CD14-positive monocyte (primary cell): ENCODE data around the gene TMEM200B. TPM values are rescaled to one million over a fixed set of nuclear protein-coding genes. Genes with fewer than 3 reads are reported as not detected.

Experiments used
- DNase-seq, 3 donors: peaks; one replicate each; pipeline ENCODE4 v3.0.0-alpha.2; 2011 to 2022
- H2AFZ ChIP-seq: 2 replicates; pipeline ENCODE4 v1.6.0; 2012; ENCODE audit warnings: mild to moderate bottlenecking, low read depth, low read length, inconsistent platforms; ENCODE audit not compliant: insufficient read depth, poor library complexity, severe bottlenecking
- H3K27ac ChIP-seq, 2 donors: 1 replicate in 1 of 2; 2 replicates in 1 of 2; pipeline ENCODE4 v1.5.1; 2012 to 2013; ENCODE audit warnings: low read length in 2 of 2, control low read depth in 1 of 2, inconsistent platforms in 1 of 2, low read depth in 1 of 2, mild to moderate bottlenecking in 1 of 2
- H3K27me3 ChIP-seq, 2 donors: one replicate each; pipeline versions ENCODE4 v1.6.0 to v1.6.1; 2011 to 2013; ENCODE audit warnings: low read length in 2 of 2; ENCODE audit not compliant: control insufficient read depth in 2 of 2, insufficient read depth in 2 of 2
- H3K36me3 ChIP-seq, 2 donors: replicated peaks in 1 of 2; 1 replicate in 1 of 2; 2 replicates in 1 of 2; pipeline versions ENCODE4 v1.5.1 to v1.6.1; 2012 to 2013; ENCODE audit warnings: low read length in 2 of 2, control low read depth in 1 of 2, inconsistent platforms in 1 of 2, mild to moderate bottlenecking in 1 of 2; ENCODE audit not compliant: insufficient read depth in 2 of 2, control insufficient read depth in 1 of 2
- H3K4me1 ChIP-seq, 2 donors: 1 replicate in 1 of 2; 2 replicates in 1 of 2; pipeline versions ENCODE4 v1.5.1 to v1.6.1; 2012 to 2013; ENCODE audit warnings: low read length in 2 of 2, control low read depth in 1 of 2, inconsistent platforms in 1 of 2, mild to moderate bottlenecking in 1 of 2, moderate library complexity in 1 of 2; ENCODE audit not compliant: insufficient read depth in 2 of 2, control insufficient read depth in 1 of 2
- H3K4me2 ChIP-seq: replicated peaks from 2 replicates; pipeline ENCODE3; 2012; ENCODE audit warnings: low read length, moderate library complexity, mild to moderate bottlenecking; ENCODE audit not compliant: poor library complexity, severe bottlenecking; ENCODE audit errors: extremely low read depth
- H3K4me3 ChIP-seq, 3 experiments: fragments of 200-600 bp in 1 of 3; sonication (generic) in 1 of 3; replicated peaks in 1 of 3; 1 replicate in 2 of 3; 2 replicates in 1 of 3; pipeline ENCODE4 v1.5.1; 2011 to 2013; ENCODE audit warnings: low read length in 3 of 3, mild to moderate bottlenecking in 3 of 3, control low read depth in 2 of 3, low read depth in 2 of 3, inconsistent platforms in 1 of 3, moderate library complexity in 1 of 3
- H3K79me2 ChIP-seq: 2 replicates; pipeline ENCODE4 v1.6.0; 2012; ENCODE audit warnings: mild to moderate bottlenecking, control low read depth, inconsistent platforms, low read length, moderate library complexity; ENCODE audit not compliant: insufficient read depth
- H3K9ac ChIP-seq: 2 replicates; pipeline ENCODE4 v1.6.0; 2017; ENCODE audit warnings: low read length, mild to moderate bottlenecking; ENCODE audit not compliant: insufficient read depth, poor library complexity, severe bottlenecking
- H3K9me3 ChIP-seq, 2 donors: replicated peaks in 1 of 2; 1 replicate in 1 of 2; 2 replicates in 1 of 2; pipeline versions ENCODE4 v1.5.1 to v1.6.1; 2012 to 2013; ENCODE audit warnings: low read length in 2 of 2, control low read depth in 1 of 2; ENCODE audit not compliant: control insufficient read depth in 1 of 2, insufficient read depth in 1 of 2
- H4K20me1 ChIP-seq: 2 replicates; pipeline ENCODE4 v1.6.0; 2012; ENCODE audit warnings: mild to moderate bottlenecking, low read length, control low read depth, moderate library complexity; ENCODE audit not compliant: insufficient read depth
- H3K27ac Mint-ChIP-seq, 7 donors: one replicate each; pipeline ENCODE4 v1.8.0; 2020; ENCODE audit warnings: mild to moderate bottlenecking in 7 of 7, mixed read lengths in 7 of 7, moderate library complexity in 6 of 7, inconsistent platforms in 2 of 7
- H3K27me3 Mint-ChIP-seq, 3 donors: one replicate each; pipeline ENCODE4 v1.8.0; 2021 to 2022; ENCODE audit warnings: low read depth in 3 of 3, mild to moderate bottlenecking in 3 of 3, mixed read lengths in 3 of 3, moderate library complexity in 3 of 3, inconsistent platforms in 1 of 3
- H3K36me3 Mint-ChIP-seq, 2 donors: one replicate each; pipeline ENCODE4 v1.8.0; 2020; ENCODE audit warnings: mixed read lengths in 2 of 2, inconsistent platforms in 1 of 2, mild to moderate bottlenecking in 1 of 2
- H3K4me1 Mint-ChIP-seq: one replicate; pipeline ENCODE4 v1.8.0; 2020; ENCODE audit warnings: mild to moderate bottlenecking, mixed read lengths
- H3K4me3 Mint-ChIP-seq, 2 donors: one replicate each; pipeline ENCODE4 v1.8.0; 2020; ENCODE audit warnings: mild to moderate bottlenecking in 2 of 2, mixed read lengths in 2 of 2, moderate library complexity in 1 of 2
- H3K9me3 Mint-ChIP-seq, 7 donors: one replicate each; pipeline ENCODE4 v1.8.0; 2020 to 2022; ENCODE audit warnings: mixed read lengths in 7 of 7, mild to moderate bottlenecking in 6 of 7, moderate library complexity in 6 of 7, inconsistent platforms in 2 of 7
- WGBS: methylation state at CpG from one replicate; pipeline ENCODE4 v1.1.5; 2013; ENCODE audit warnings: missing lambda C conversion rate; ENCODE audit not compliant: insufficient coverage; 5-methylcytosine and 5-hydroxymethylcytosine counted together
- intact Hi-C, 2 donors: fragments of 100-400 bp; cut with micrococcal nuclease; formaldehyde crosslinking; loops; one replicate each; pipeline versions ENCODE4 v1.15.0 to v1.15.1; 2023
- polyA plus RNA-seq, 3 donors: library from polyadenylated mRNA; depleted of rRNA in 1 of 3; unstranded in 2 of 3; stranded (reverse) in 1 of 3; fragments of 300-500 nt in 2 of 3; fragments of >200 nt in 1 of 3; fragmentation: Illumina TruSeq in 2 of 3; gene quantifications; 1 replicate in 2 of 3; 2 replicates in 1 of 3; pipeline ENCODE4 v1.2.3, GENCODE V29; 2012 to 2021
- TF ChIP-seq, protein P1 (sequence below): fragments of 200-600 bp; IDR thresholded peaks from one replicate; pipeline ENCODE4 v1.8.0; 2022; ENCODE audit warnings: antibody characterized with exemption, mild to moderate bottlenecking

The TMEM200B gene
- polyA plus RNA-seq, 3 donors, result not detected

DNA sequence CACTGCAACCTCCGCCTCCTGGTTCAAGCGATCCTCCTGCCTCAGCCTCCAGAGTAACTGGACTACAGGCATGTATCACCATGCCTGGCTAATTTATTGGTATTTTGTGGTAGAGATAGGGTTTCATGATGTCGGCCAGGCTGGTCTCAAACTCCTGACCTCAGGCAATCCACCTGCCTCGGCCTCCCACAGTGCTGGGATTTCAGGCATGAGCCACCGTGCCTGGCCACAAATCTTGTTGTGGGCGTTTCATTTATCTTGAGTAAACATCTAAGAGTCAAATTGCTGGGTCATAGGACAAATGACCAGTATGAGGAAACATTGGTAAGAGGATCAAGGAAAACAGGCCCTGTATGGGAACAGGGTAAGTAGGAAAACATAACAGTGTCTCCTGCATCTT lies 17.9 kb downstream of the TMEM200B start:
- no peaks in the 10 kb centered on the region for H3K4me1 Mint-ChIP-seq
- H3K4me3 Mint-ChIP-seq, result no peak overlapping the region
- Histone ChIP-seq H3K36me3 (peaks cover 25 to 32% of the 10 kb centered on the region in 2 donors), H3K27me3 (no peaks in the 10 kb centered on the region), H3K79me2 (no peaks in the 10 kb centered on the region), H3K4me1 (no peaks in the 10 kb centered on the region), H2AFZ (no peak overlapping the region), H3K4me3 (no peak overlapping the region), H3K27ac (no peak overlapping the region), H4K20me1 (no peaks in the 10 kb centered on the region), H3K9me3 (no peaks in the 10 kb centered on the region), H3K4me2 (no peak overlapping the region), H3K9ac (no peak overlapping the region)
- TF ChIP-seq, protein P1, sequence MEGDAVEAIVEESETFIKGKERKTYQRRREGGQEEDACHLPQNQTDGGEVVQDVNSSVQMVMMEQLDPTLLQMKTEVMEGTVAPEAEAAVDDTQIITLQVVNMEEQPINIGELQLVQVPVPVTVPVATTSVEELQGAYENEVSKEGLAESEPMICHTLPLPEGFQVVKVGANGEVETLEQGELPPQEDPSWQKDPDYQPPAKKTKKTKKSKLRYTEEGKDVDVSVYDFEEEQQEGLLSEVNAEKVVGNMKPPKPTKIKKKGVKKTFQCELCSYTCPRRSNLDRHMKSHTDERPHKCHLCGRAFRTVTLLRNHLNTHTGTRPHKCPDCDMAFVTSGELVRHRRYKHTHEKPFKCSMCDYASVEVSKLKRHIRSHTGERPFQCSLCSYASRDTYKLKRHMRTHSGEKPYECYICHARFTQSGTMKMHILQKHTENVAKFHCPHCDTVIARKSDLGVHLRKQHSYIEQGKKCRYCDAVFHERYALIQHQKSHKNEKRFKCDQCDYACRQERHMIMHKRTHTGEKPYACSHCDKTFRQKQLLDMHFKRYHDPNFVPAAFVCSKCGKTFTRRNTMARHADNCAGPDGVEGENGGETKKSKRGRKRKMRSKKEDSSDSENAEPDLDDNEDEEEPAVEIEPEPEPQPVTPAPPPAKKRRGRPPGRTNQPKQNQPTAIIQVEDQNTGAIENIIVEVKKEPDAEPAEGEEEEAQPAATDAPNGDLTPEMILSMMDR, result no peak
- H3K9me3 Mint-ChIP-seq, result peaks cover 0 to 4% (median 0%) of the 10 kb centered on the region in 7 donors
- no peak for DNase-seq
- peaks cover 38 to 44% of the 10 kb centered on the region in 2 donors for H3K36me3 Mint-ChIP-seq
- WGBS, result 100% methylated on average over 5 of the region's 6 CpGs
- peaks cover 0 to 2% (median 0%) of the 10 kb centered on the region in 3 donors for H3K27me3 Mint-ChIP-seq
- intact Hi-C loops, result no loop called here
- H3K27ac Mint-ChIP-seq, result no peak overlapping the region

DNA sequence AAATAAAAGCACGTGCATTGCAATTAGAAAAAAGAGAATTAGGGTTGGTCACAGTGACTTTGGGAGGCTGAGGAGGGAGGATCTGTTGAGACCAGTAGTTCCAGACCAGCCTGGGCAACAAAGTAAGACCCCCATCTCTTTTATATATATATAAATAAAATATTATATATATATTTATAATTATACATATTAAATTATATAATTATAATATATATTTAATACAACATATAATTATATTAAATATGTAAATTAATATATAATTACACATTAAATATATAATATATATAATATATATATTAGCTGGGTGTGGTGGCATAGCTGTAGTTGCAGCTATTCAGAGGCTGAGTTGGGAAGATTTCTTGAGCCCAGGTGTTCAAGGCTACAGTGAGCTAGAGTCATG lies 23.2 kb downstream of the TMEM200B start:
- H4K20me1 ChIP-seq, result no peaks in the 10 kb centered on the region
- no peaks in the 10 kb centered on the region for H3K4me1 ChIP-seq
- no peak overlapping the region for H3K27ac Mint-ChIP-seq
- no peaks in the 10 kb centered on the region for H3K9me3 Mint-ChIP-seq
- H3K36me3 ChIP-seq, result peaks cover 32 to 46% of the 10 kb centered on the region in 2 donors
- no peaks in the 10 kb centered on the region for H3K9me3 ChIP-seq
- H3K9ac ChIP-seq, result no peak overlapping the region
- no peaks in the 10 kb centered on the region for H3K79me2 ChIP-seq
- no peak overlapping the region for H3K4me2 ChIP-seq
- no peaks in the 10 kb centered on the region for H3K27me3 ChIP-seq
- no peak overlapping the region for H3K4me3 ChIP-seq
- no peaks in the 10 kb centered on the region for H3K4me1 Mint-ChIP-seq
- no peak overlapping the region for H3K27ac ChIP-seq
- no peak overlapping the region for H2AFZ ChIP-seq
- DNase-seq, result no peak
- H3K27me3 Mint-ChIP-seq, result no peaks in the 10 kb centered on the region
- WGBS, result no CpG with 5 or more reads among the region's 1 CpG
- no peak overlapping the region for H3K4me3 Mint-ChIP-seq
- intact Hi-C loops, result no loop called here
- TF ChIP-seq, protein P1, result no peak
- H3K36me3 Mint-ChIP-seq, result peaks cover 42 to 46% of the 10 kb centered on the region in 2 donors
